Middle frontal gyrus (tissue), 1 donor: ENCODE data around the gene SLC35G4.
"Not testable (repeated sequence)": the region's sequence is repeated elsewhere in the genome, so short reads cannot be mapped to it uniquely, and the experiment has no call there.

Experiments used
- DNase-seq: peaks from one replicate; pipeline ENCODE4 v3.0.0-alpha.2; 2015; ENCODE audit warnings: low spot score; ENCODE audit errors: extremely low spot score

SLC35G4 gene

DNA sequence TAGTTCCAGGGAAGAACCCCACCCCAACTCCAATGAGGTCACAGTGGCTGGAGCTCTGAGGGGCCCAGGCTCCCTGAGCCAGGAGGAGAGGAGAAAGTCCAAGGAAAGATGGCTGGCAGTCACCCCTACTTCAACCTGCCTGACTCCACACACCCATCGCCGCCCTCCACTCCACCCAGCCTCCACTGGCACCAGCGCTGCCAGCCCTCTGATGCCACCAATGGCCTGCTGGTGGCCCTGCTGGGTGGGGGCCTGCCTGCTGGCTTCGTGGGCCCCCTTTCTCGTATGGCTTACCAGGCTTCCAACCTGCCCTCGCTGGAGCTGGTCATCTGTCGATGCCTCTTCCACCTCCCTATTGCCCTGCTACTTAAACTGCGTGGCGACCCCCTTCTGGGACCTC lies at the start of gene SLC35G4:
Gene SLC35G4 (plus strand): TSS at position 109 of the 400 bp plus-strand sequence. CDS start 0 bp downstream, at position 109.
- not testable (repeated sequence) for DNase-seq

DNA sequence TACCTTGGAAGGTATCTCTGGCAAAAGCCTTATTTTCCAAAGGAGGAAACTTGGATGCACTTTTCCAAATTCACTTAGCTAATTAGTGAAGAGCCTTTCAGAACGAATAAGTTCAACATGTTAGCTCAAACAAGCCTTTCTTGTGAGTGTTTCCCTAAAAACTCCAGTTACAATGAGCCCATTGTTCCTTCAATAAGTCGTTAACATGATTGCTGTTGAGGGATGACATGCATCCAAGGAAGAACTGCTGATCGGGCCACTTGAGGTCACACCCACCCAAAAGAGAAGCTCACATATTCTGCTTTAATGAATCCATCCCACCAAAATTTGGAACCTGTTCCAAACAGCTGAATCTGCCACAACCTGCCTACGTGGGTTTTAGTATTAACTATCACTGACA lies 48.1 kb upstream of the SLC35G4 start:
- no peak for DNase-seq

GRCh38 chr18:11565716-11566115 lies 43.7 kb upstream of the SLC35G4 start:
- DNase-seq: no peak

DNA sequence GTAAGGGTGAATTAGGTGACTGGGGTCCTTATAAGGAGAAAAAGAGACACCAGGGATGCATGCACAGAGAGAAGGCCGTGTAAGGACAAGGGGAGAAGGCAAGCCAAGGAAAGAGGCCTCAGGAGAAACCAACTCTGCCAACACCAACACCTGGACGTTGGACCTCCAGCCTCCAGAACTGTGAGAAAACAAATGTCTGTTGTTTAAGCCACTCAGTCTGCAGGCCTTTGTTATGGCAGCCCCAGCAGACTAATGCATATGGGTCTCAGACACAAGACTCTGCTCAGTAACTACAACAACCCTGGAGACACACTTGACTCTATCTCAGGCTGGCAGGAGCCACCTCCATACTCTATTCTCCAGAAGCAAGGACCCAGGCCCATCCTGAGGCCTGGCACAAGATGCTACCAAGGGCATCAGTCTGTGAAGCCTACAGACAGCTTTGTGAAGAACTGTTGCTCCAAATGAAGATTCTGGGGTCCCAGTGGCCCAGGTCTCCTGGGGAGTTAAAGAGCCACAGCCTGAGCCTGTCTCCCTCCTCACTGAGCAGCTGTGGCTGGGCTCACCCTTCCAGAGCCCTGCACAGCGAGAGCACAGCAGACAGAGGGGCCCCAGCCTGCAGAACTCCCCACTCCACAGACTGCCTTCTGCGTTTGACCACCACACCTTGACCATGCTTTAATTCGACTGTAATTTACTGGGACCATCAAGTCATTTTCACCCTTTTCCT lies 43.0 kb upstream of the SLC35G4 start:
- DNase-seq: no peak

DNA sequence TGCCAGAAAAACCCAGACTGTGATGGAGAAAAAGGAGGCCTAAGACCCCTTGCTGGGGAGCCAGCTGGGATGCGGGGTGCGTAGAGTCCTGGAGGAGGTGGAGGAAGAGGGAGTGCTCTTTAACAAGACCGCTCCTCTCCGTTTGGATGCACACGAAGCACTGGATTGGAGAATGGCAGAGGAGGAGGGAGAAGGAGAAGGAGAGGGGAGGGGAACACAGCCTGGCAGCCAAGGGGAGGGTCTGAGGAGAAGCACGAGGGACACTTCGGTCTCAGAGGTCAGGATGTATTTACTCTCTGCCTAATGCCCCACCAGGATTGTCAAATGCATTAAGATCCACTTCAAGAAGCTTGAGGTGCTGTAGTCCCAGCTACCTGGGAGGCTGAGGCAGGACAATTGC lies 42.0 kb upstream of the SLC35G4 start:
- no peak for DNase-seq

DNA sequence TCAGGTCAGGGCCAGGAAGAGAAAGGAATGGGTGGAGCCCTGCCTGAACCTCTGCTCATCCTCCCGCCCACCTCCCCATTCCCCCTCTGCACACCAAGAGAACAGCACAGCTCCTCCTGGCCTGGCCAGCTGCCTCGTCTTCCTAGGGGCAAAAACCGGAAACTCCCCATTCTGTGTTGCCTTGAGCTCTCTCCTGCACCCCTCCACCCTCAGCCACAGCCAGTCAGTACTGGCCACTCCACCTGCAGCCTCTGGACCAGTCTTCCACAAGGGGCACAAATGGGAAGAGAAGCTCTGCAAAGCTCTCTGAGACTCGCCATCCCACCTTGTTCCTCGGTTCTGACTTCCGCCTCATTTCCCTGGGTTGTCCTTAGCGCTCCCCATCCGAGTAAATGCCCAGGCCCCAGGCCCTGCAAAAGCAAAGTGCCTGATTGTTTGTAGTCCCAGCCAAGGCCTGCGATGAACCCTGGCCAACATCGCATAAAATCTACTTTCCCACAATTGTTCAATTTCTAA lies 39.3 kb upstream of the SLC35G4 start:
- DNase-seq: no peak

- no peak for DNase-seq
Measured at GRCh38 chr18:11570769-11571412, 38.5 kb upstream of the SLC35G4 start.

DNA sequence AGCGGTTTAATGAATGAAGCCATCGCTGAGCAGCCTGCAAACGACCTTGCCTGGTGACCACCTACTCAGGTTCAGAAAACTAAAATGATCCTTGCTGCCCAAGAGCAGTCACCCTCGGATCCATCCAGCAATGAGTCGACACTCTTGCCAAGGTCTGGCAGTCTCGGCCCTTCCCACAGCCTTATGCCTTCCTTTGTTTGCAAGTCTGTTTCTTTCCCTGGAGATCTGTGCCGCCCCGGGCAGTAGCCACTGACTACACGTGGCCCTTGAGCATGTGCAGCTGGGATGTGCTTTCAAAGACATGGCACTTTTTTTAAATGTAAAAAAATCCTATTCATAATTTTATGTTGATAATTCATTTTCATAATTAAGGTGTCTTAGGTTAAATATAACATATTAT lies 37.2 kb upstream of the SLC35G4 start:
- DNase-seq: no peak

- DNase-seq: no peak
Measured at GRCh38 chr18:11574545-11574944, 34.9 kb upstream of the SLC35G4 start.

- DNase-seq: no peak
Measured at GRCh38 chr18:11577271-11578112, 31.9 kb upstream of the SLC35G4 start.

- DNase-seq: no peak
Measured at GRCh38 chr18:11578799-11579198, 30.6 kb upstream of the SLC35G4 start.

- DNase-seq: no peak
Measured at GRCh38 chr18:11579916-11580315, 29.5 kb upstream of the SLC35G4 start.

DNA sequence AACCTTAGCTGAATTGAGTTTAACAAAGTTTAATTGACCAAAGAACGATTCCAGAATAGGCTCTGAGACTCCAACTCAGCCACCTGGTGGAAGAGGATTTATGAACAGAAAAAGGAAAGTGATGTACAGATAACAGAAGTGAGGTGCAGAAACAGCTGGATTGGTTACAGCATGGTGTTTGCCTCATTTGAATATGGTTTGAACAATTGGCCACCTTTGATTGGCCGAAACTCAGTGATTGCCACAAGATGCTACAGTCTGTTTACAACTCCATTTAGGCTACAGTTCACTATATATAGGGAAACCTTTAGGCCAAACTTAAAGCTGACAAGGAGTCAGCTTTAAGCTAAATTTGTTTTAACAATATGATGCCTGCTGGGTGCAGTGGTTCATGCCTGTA lies 28.1 kb upstream of the SLC35G4 start:
- DNase-seq: no peak

DNA sequence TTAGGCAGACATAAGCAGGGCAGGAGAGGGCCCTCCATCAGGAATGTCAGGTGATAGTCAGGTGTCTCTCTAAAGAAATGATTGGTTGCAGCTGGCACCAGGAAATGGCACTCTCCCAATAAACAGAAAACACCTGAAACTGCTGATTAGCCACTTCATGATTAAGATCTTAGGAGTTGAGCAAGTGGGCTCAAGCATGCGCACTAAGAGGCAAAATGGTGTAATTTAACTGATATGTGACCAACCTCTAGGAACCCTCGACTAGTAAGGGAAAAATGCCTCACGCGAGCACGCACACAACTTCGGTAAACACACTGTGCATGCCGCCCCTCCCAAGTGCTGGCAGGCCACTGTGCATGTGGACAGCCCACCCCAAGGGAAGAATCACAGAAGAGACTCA lies 23.8 kb upstream of the SLC35G4 start:
- DNase-seq: no peak

GRCh38 chr18:11586896-11587295 lies 22.5 kb upstream of the SLC35G4 start:
- DNase-seq: no peak

GRCh38 chr18:11587432-11587831 lies 22.0 kb upstream of the SLC35G4 start:
- no peak for DNase-seq

GRCh38 chr18:11587846-11588245 lies 21.6 kb upstream of the SLC35G4 start:
- no peak for DNase-seq

DNA sequence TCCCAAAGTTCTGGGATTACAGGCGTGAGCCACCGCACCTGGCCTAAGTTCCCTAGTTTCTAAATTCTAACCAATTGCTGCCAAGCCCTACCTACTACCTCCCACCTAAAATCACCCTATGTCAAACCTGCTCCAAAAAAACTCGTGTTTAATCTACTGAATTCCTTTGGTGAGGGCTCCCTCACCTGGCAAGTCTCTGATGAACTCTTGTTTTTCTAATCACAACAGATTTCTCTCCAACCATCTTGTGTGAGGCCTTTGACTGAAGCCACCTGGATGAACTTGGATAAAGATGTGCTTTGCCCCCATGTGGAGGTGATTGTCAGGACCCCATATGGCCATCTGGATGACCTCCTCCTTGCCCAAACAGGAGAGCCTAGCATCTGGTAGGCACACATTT lies 17.4 kb upstream of the SLC35G4 start:
- DNase-seq: no peak

- DNase-seq: no peak
Measured at GRCh38 chr18:11600321-11600720, 9.1 kb upstream of the SLC35G4 start.

GRCh38 chr18:11607906-11608305 lies 1.5 kb upstream of the SLC35G4 start:
- no peak for DNase-seq

- DNase-seq: not testable (repeated sequence)
Measured at GRCh38 chr18:11608618-11609017, 778 bp upstream of the SLC35G4 start.

DNA sequence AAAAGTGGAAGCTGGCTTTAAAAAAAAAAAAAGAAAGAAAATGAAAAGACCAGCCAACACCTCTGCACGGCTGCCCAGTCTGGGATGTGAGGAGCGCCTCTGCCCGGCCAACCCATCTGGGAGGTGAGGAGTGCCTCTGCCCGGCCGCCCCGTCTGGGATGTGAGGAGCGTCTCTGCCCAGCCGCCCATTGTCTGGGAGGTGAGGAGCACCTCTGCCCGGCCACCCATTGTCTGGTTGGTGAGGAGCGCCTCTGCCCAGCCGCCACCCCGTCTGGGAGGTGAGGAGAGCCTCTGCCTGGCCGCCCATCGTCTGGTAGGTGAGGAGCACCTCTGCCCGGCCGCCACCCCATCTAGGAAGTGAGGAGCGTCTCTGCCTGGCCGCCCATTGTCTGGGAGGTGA lies 3.7 kb downstream of the SLC35G4 start:
- not testable (repeated sequence) for DNase-seq
